ENCODE results near the gene HBP1. TPM values are rescaled to one million over a fixed set of nuclear protein-coding genes. Genes with fewer than 3 reads are reported as not detected.

Gene HBP1
- total RNA-seq, 2 experiments from 2014 or later = 9.3 to 18.1 TPM

- no peaks in the 10 kb centered on the region for H3K9me2 ChIP-seq (ENCODE audit: insufficient read depth, low read length)
- peak overlapping the region; percentile 19 for H3K4me2 ChIP-seq (ENCODE audit: low read length)
- H3K36me3 ChIP-seq (ENCODE audit: insufficient read depth, low read length) = peaks cover 81% of the 10 kb centered on the region
- peaks cover 51% of the 10 kb centered on the region for H3K4me1 ChIP-seq (ENCODE audit: insufficient read depth, low read length, poor library complexity, severe bottlenecking)
- TF ChIP-seq CTCF (conservative IDR thresholded peaks at IDR 0.05; ENCODE audit: low read length) (no peak), EZH2phosphoT487 (IDR thresholded peaks at IDR 0.05; ENCODE audit: borderline replicate concordance, low read depth, low read length) (no peak)
- no peak overlapping the region for H2AFZ ChIP-seq (ENCODE audit: low read length)
- no peak for DNase-seq (ENCODE audit: low spot score)
- POLR2A ChIA-PET = interaction anchor here (0.6 to 0.7 kb wide), 3 partner anchors 26 to 529 kb away, joined by 3 to 5 read pairs (median 4); no protein-coding TSS in a partner anchor
- H3K9me3 ChIP-seq (ENCODE audit: low read length) = peaks cover 7% of the 10 kb centered on the region; the same call in 1 of the 2 replicates
- CTCF ChIA-PET (ENCODE audit: unreplicated experiment) = no interaction called here
- H4K20me1 ChIP-seq (ENCODE audit: insufficient read depth, low read length) = no peaks in the 10 kb centered on the region
- BruUV-seq (replicated peaks) = TSS peak; percentile 14
- H3K27ac ChIP-seq (ENCODE audit: low read depth, low read length, poor library complexity, severe bottlenecking) = peak overlapping the region; percentile 12
- peaks cover 21% of the 10 kb centered on the region; the same call in 1 of the 2 replicates for H3K79me2 ChIP-seq (ENCODE audit: insufficient read depth, low read depth, low read length)
- H3K4me3 ChIP-seq (ENCODE audit: low read depth, low read length, poor library complexity, severe bottlenecking) = no peak overlapping the region
- intact Hi-C loops (cut with micrococcal nuclease; ENCODE audit: unreplicated experiment) = no loop called here
Observed at GRCh38 chr7:107145067-107145838, 23.6 kb upstream of the HBP1 start.

GRCh38 chr7:107147464-107148393, 21.1 kb upstream of the HBP1 start:
- Histone ChIP-seq H3K79me2 (ENCODE audit: insufficient read depth, low read depth, low read length) (peaks cover 31% of the 10 kb centered on the region; the same call in 1 of the 2 replicates), H3K27ac (ENCODE audit: low read depth, low read length, poor library complexity, severe bottlenecking) (peak overlapping the region; percentile 53), H2AFZ (ENCODE audit: low read length) (peak overlapping the region; percentile 16; the same call in 1 of the 2 replicates), H3K9me3 (ENCODE audit: low read length) (no peaks in the 10 kb centered on the region), H3K36me3 (ENCODE audit: insufficient read depth, low read length) (peaks cover 75% of the 10 kb centered on the region), H4K20me1 (ENCODE audit: insufficient read depth, low read length) (no peaks in the 10 kb centered on the region; the same call in 1 of the 2 replicates), H3K4me2 (ENCODE audit: low read length) (peak overlapping the region; percentile 48), H3K4me3 (ENCODE audit: low read depth, low read length, poor library complexity, severe bottlenecking) (peak overlapping the region; percentile 2), H3K9me2 (ENCODE audit: insufficient read depth, low read length) (no peaks in the 10 kb centered on the region), H3K4me1 (ENCODE audit: insufficient read depth, low read length, poor library complexity, severe bottlenecking) (peaks cover 53% of the 10 kb centered on the region)
- peak; percentile 63 for DNase-seq (ENCODE audit: low spot score)
- CTCF ChIA-PET (ENCODE audit: unreplicated experiment) = interaction anchor here (0.7 to 0.9 kb wide), 5 partner anchors 13 to 196 kb away, joined by 3 to 5 read pairs (median 3); no protein-coding TSS in a partner anchor
- no TSS peak for BruUV-seq (replicated peaks)
- POLR2A ChIA-PET = interaction anchor here (0.6 to 2.7 kb wide), 12 partner anchors 16 to 728 kb away, joined by 3 to 12 read pairs (median 3); partner anchors contain the start of gene PIK3CG
- TF ChIP-seq CTCF (conservative IDR thresholded peaks at IDR 0.05; ENCODE audit: low read length) (peak; percentile 98), EZH2phosphoT487 (IDR thresholded peaks at IDR 0.05; ENCODE audit: borderline replicate concordance, low read depth, low read length) (no peak)
- intact Hi-C loops (cut with micrococcal nuclease; ENCODE audit: unreplicated experiment) = loop anchor here (1.0 kb wide), 2 partner anchors 57 to 354 kb away; no protein-coding TSS in a partner anchor

Measured in OCI-LY7 (cell line).